ENCODE measurements around the gene CPED1. TPM values are rescaled to one million over a fixed set of nuclear protein-coding genes. Genes with fewer than 3 reads are reported as not detected.

Gene CPED1
- total and polyA plus RNA-seq, 2 donors (not counting 1 experiment from before 2014, with no cell fraction given), result 70.2 to 196 TPM

DNA sequence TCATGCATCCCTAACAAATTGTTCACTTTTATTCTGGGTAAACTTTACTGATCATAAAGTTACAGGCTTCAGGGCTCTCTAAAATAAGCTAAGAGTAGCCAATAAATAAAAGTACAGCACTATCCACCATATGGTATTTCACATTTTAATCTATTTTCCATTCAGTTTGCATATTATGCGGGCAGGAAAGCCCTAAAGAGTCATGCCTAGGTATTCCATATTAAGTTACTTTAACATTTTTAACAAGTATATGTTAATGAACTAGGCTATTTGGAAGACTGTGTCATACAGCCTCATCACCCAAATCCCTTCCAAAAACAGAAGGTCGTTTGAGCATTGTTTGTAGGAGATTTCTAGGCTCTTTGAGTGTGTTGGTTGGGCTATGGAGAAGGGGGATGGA lies 106.3 kb downstream of the CPED1 start:
- no peak overlapping the region for H3K4me3 ChIP-seq (replicated peaks in 1 of 4; ENCODE audit: control extremely low read depth in 1 of 4, insufficient read depth in 1 of 4, low read depth in 3 of 4, low read length in 4 of 4)
- no peak overlapping the region for H2AFZ ChIP-seq (ENCODE audit: low read length)
- H4K20me1 ChIP-seq (ENCODE audit: control insufficient read depth, extremely low read depth, insufficient read depth, low read length), result no peaks in the 10 kb centered on the region
- no peaks in the 10 kb centered on the region for H3K9me3 ChIP-seq (ENCODE audit: control insufficient read depth, insufficient read depth, low read depth, low read length)
- H3K4me2 ChIP-seq (ENCODE audit: extremely low read depth, insufficient read depth, low read length), result no peak overlapping the region
- H3K27me3 ChIP-seq (ENCODE audit: control insufficient read depth, insufficient read depth, low read length), result no peaks in the 10 kb centered on the region
- no peak for DNase-seq (ENCODE audit: low read depth in 2 of 2)
- no peak overlapping the region for H3K27ac ChIP-seq (ENCODE audit: insufficient read depth, low read length)
- peaks cover 1% of the 10 kb centered on the region for H3K36me3 ChIP-seq (ENCODE audit: control insufficient read depth, insufficient read depth, low read length)
- H3K79me2 ChIP-seq (ENCODE audit: control insufficient read depth, insufficient read depth, low read length), result no peaks in the 10 kb centered on the region
- no peak overlapping the region for H3K9ac ChIP-seq (ENCODE audit: insufficient read depth, low read length)
- no peaks in the 10 kb centered on the region for H3K4me1 ChIP-seq (ENCODE audit: control insufficient read depth, extremely low read depth, insufficient read depth, low read length)
- TF ChIP-seq CTCF (conservative IDR thresholded peaks at IDR 0.05 in 1 of 2, IDR thresholded peaks at IDR 0.05 in 1 of 2; ENCODE audit: low read depth in 1 of 2, low read length in 2 of 2) (no peak), EZH2 (IDR thresholded peaks at IDR 0.05; ENCODE audit: low read length, missing control alignments) (no peak)

DNA sequence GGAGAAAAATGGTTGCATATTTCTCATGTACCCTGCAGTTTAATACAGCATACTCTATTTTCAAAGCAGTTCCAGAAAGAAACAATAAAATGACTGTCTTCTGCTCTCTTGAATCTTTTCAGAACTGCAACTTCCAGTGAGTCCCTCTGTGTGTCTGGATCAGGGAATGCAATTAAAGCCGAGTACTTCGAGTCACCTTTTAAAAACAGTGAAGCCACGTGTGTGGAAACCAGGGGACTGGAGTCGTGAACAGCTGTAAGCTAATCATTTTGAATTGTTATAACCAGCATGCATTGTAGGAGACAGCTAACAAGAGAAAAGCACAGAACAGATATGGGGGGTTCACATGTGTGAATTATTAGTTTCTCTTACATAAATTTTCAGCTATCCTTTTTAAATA lies 109.1 kb downstream of the CPED1 start:
- Histone ChIP-seq H3K36me3 (ENCODE audit: control insufficient read depth, insufficient read depth, low read length) (peaks cover 6% of the 10 kb centered on the region), H3K27ac (ENCODE audit: insufficient read depth, low read length) (no peak overlapping the region), H3K79me2 (ENCODE audit: control insufficient read depth, insufficient read depth, low read length) (no peaks in the 10 kb centered on the region), H3K9ac (ENCODE audit: insufficient read depth, low read length) (no peak overlapping the region), H3K4me1 (ENCODE audit: control insufficient read depth, extremely low read depth, insufficient read depth, low read length) (no peaks in the 10 kb centered on the region), H3K4me3 (replicated peaks in 1 of 4; ENCODE audit: control extremely low read depth in 1 of 4, insufficient read depth in 1 of 4, low read depth in 3 of 4, low read length in 4 of 4) (no peak overlapping the region), H3K4me2 (ENCODE audit: extremely low read depth, insufficient read depth, low read length) (no peak overlapping the region), H4K20me1 (ENCODE audit: control insufficient read depth, extremely low read depth, insufficient read depth, low read length) (no peaks in the 10 kb centered on the region), H2AFZ (ENCODE audit: low read length) (no peak overlapping the region), H3K27me3 (ENCODE audit: control insufficient read depth, insufficient read depth, low read length) (no peaks in the 10 kb centered on the region), H3K9me3 (ENCODE audit: control insufficient read depth, insufficient read depth, low read depth, low read length) (no peaks in the 10 kb centered on the region)
- TF ChIP-seq CTCF (conservative IDR thresholded peaks at IDR 0.05 in 1 of 2, IDR thresholded peaks at IDR 0.05 in 1 of 2; ENCODE audit: low read depth in 1 of 2, low read length in 2 of 2), result no peak
- TF ChIP-seq EZH2 (IDR thresholded peaks at IDR 0.05; ENCODE audit: low read length, missing control alignments), result no peak
- no peak for DNase-seq (ENCODE audit: low read depth in 2 of 2)

DNA sequence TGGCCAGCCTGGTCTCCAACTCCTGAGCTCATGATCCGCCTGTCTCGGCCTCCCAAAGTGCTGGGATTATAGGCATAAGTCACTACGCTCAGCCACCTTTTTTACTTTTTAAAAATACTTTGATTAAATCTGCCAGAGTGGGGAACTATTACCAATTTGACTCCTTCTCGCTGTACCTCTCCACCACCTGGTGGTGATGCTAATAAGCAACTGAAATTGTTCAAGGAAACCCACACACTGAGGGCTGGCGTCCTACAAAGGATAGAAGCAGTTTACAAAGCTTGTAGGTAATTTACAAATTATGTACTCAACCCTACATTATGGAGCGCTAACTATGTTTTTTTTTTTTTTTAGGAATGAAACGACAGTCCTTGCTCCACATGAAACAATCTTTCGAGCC lies 111.1 kb downstream of the CPED1 start:
- no peak overlapping the region for H2AFZ ChIP-seq (ENCODE audit: low read length)
- no peaks in the 10 kb centered on the region for H3K9me3 ChIP-seq (ENCODE audit: control insufficient read depth, insufficient read depth, low read depth, low read length)
- H3K36me3 ChIP-seq (ENCODE audit: control insufficient read depth, insufficient read depth, low read length), result peaks cover 8% of the 10 kb centered on the region
- no peak overlapping the region for H3K4me2 ChIP-seq (ENCODE audit: extremely low read depth, insufficient read depth, low read length)
- no peak for TF ChIP-seq EZH2 (IDR thresholded peaks at IDR 0.05; ENCODE audit: low read length, missing control alignments)
- TF ChIP-seq CTCF (conservative IDR thresholded peaks at IDR 0.05 in 1 of 2, IDR thresholded peaks at IDR 0.05 in 1 of 2; ENCODE audit: low read depth in 1 of 2, low read length in 2 of 2), result no peak
- H3K4me1 ChIP-seq (ENCODE audit: control insufficient read depth, extremely low read depth, insufficient read depth, low read length), result no peaks in the 10 kb centered on the region
- no peak for DNase-seq (ENCODE audit: low read depth in 2 of 2)
- H3K4me3 ChIP-seq (replicated peaks in 1 of 4; ENCODE audit: control extremely low read depth in 1 of 4, insufficient read depth in 1 of 4, low read depth in 3 of 4, low read length in 4 of 4), result no peak overlapping the region
- H3K27ac ChIP-seq (ENCODE audit: insufficient read depth, low read length), result no peak overlapping the region
- no peaks in the 10 kb centered on the region for H3K27me3 ChIP-seq (ENCODE audit: control insufficient read depth, insufficient read depth, low read length)
- no peaks in the 10 kb centered on the region for H3K79me2 ChIP-seq (ENCODE audit: control insufficient read depth, insufficient read depth, low read length)
- H4K20me1 ChIP-seq (ENCODE audit: control insufficient read depth, extremely low read depth, insufficient read depth, low read length), result no peaks in the 10 kb centered on the region
- no peak overlapping the region for H3K9ac ChIP-seq (ENCODE audit: insufficient read depth, low read length)

All from fibroblast of lung (primary cell).